A673 (cell line): ENCODE data around the gene ZNF335. TPM values are rescaled to one million over a fixed set of nuclear protein-coding genes. Genes with fewer than 3 reads are reported as not detected.
"Not testable (repeated sequence)": the region's sequence is repeated elsewhere in the genome, so short reads cannot be mapped to it uniquely, and the experiment has no call there.

ENCODE experiments used
- BruUV-seq: library from RNA; stranded (reverse); fragments of 400-500 nt; replicated peaks from 2 replicates; lab custom pipeline; 2021; lab: Mats Ljungman, UMichigan
- CTCF ChIA-PET: fragments of 300-600 bp; sonication (Branson Sonifier 250); formaldehyde crosslinking; loops from one replicate; lab custom pipeline; 2022; ENCODE audit warnings: antibody characterized with exemption; lab: Charles Lee
- POLR2A ChIA-PET: fragments of 300-600 bp; sonication (Branson Sonifier 250); formaldehyde crosslinking; loops from one replicate; lab custom pipeline; 2022; ENCODE audit warnings: antibody characterized with exemption; ENCODE audit not compliant: low non-redundant PET; lab: Charles Lee
- DNase-seq: peaks from one replicate; pipeline ENCODE4 v3.0.0-alpha.2; 2015; ENCODE audit warnings: low spot score
- H3K27ac ChIP-seq: fragments of 200-600 bp; sonication (generic); 2 replicates; pipeline ENCODE4 v1.5.1; 2016; ENCODE audit warnings: mixed run types, low read depth, mild to moderate bottlenecking, mixed read lengths, antibody characterized with exemption, low read length; ENCODE audit not compliant: poor library complexity, severe bottlenecking
- H3K27me3 ChIP-seq: fragments of 200-600 bp; sonication (generic); replicated peaks from 2 replicates; pipeline ENCODE4 v1.6.1; 2017; ENCODE audit warnings: mixed run types, low read depth, mild to moderate bottlenecking, mixed read lengths, antibody characterized with exemption, low read length; ENCODE audit not compliant: insufficient read depth, poor library complexity
- H3K36me3 ChIP-seq: fragments of 200-600 bp; sonication (generic); 2 replicates; pipeline ENCODE4 v1.6.1; 2016; ENCODE audit warnings: mixed run types, mild to moderate bottlenecking, mixed read lengths, antibody characterized with exemption, low read length; ENCODE audit not compliant: insufficient read depth, poor library complexity, severe bottlenecking
- H3K4me1 ChIP-seq: fragments of 200-600 bp; sonication (generic); 2 replicates; pipeline ENCODE4 v1.6.1; 2017; ENCODE audit warnings: mixed run types, mild to moderate bottlenecking, mixed read lengths, antibody characterized with exemption, low read length; ENCODE audit not compliant: insufficient read depth, poor library complexity, severe bottlenecking
- H3K4me3 ChIP-seq: fragments of 200-600 bp; sonication (generic); 2 replicates; pipeline ENCODE4 v1.5.1; 2016; ENCODE audit warnings: low read depth, mixed run types, mild to moderate bottlenecking, mixed read lengths, low read length; ENCODE audit not compliant: poor library complexity, severe bottlenecking
- H3K9me3 ChIP-seq: fragments of 200-600 bp; sonication (generic); 2 replicates; pipeline ENCODE4 v1.6.1; 2016; ENCODE audit warnings: mixed run types, low read depth, mild to moderate bottlenecking, mixed read lengths, antibody characterized with exemption, low read length; ENCODE audit not compliant: poor library complexity, severe bottlenecking
- CTCF ChIP-seq: fragments of 300-800, 200-600 bp; sonication (generic); conservative IDR thresholded peaks from 2 replicates; pipeline ENCODE4 v1.5.1; 2017; ENCODE audit warnings: low read depth, mild to moderate bottlenecking, antibody characterized with exemption, low read length, moderate library complexity, mixed read lengths
- EZH2 ChIP-seq: fragments of 200-600 bp; sonication (generic); IDR thresholded peaks from 2 replicates; pipeline ENCODE4 v1.6.1; 2017; ENCODE audit warnings: borderline replicate concordance, low read depth, mild to moderate bottlenecking, mixed read lengths, antibody characterized with exemption, low read length; ENCODE audit not compliant: poor library complexity, severe bottlenecking
- intact Hi-C: fragments of 100-400 bp; cut with micrococcal nuclease; formaldehyde crosslinking; loops from one replicate; pipeline ENCODE4 v1.10.0; 2022; ENCODE audit not compliant: unreplicated experiment
- total RNA-seq: library from RNA; stranded (reverse); gene quantifications from 2 replicates; pipeline ENCODE4 v1.2.3, GENCODE V29; 2021

The ZNF335 gene
- total RNA-seq, 1 experiment from 2014 or later: 31.9 TPM

GRCh38 chr20:45997187-45997586, 25.2 kb upstream of the ZNF335 start:
- CTCF ChIA-PET: no interaction called here
- Histone ChIP-seq H3K4me1 (peaks cover 61% of the 10 kb centered on the region), H3K36me3 (no peaks in the 10 kb centered on the region), H3K27ac (peak overlapping the region; percentile 20), H3K4me3 (no peak overlapping the region), H3K27me3 (no peaks in the 10 kb centered on the region), H3K9me3 (no peaks in the 10 kb centered on the region)
- no peak for TF ChIP-seq CTCF
- TF ChIP-seq EZH2: no peak
- BruUV-seq: no TSS peak
- intact Hi-C loops: no loop called here
- POLR2A ChIA-PET: no interaction called here
- peak; percentile 64 for DNase-seq

- CTCF ChIA-PET: interaction anchor here (0.6 to 0.9 kb wide), 2 partner anchors 9 to 12 kb away, joined by 3 to 8 read pairs; no protein-coding TSS in a partner anchor
- intact Hi-C loops, H3K36me3 ChIP-seq, H3K9me3 ChIP-seq, BruUV-seq, POLR2A ChIA-PET, H3K27me3 ChIP-seq, H3K4me3 ChIP-seq: not testable (repeated sequence)
- Histone ChIP-seq H3K4me1 (peaks cover 47% of the 10 kb centered on the region), H3K27ac (peak overlapping the region; percentile 83)
- peak; percentile 87 for DNase-seq
Observed at GRCh38 chr20:45995495-45996097, 23.6 kb upstream of the ZNF335 start.

- intact Hi-C loops: no loop called here
- POLR2A ChIA-PET: interaction anchor here (0.6 kb wide), 1 partner anchor 8 kb away, joined by 4 read pairs; no protein-coding TSS in a partner anchor
- Histone ChIP-seq H3K4me1 (peaks cover 41% of the 10 kb centered on the region), H3K27ac (peak overlapping the region; percentile 83), H3K36me3 (no peaks in the 10 kb centered on the region), H3K27me3 (no peaks in the 10 kb centered on the region), H3K9me3 (no peaks in the 10 kb centered on the region), H3K4me3 (no peak overlapping the region)
- CTCF ChIA-PET: interaction anchor here (0.6 to 0.9 kb wide), 2 partner anchors 8 to 11 kb away, joined by 3 to 8 read pairs; no protein-coding TSS in a partner anchor
- TF ChIP-seq CTCF (no peak), EZH2 (no peak)
- TSS peak; percentile 87 for BruUV-seq
- no peak for DNase-seq
Observed at GRCh38 chr20:45994761-45995493, 22.9 kb upstream of the ZNF335 start.
